SU-DHL-6 (cell line): ENCODE data around the gene SGK1.

ENCODE experiments used
- H2AFZ ChIP-seq: fragments of 200-600 bp; sonication (generic); 2 replicates; pipeline ENCODE4 v1.6.1; 2014; ENCODE audit warnings: low read depth, mild to moderate bottlenecking, moderate library complexity, mixed read lengths, antibody characterized with exemption, low read length; ENCODE audit not compliant: severe bottlenecking
- H3F3A ChIP-seq: fragments of 200-600 bp; shearing (Covaris generic); 2 replicates; pipeline ENCODE4 v1.6.0; 2016; ENCODE audit warnings: antibody characterized with exemption, mild to moderate bottlenecking; ENCODE audit not compliant: insufficient read depth
- H3K27ac ChIP-seq: fragments of 200-600 bp; sonication (generic); 2 replicates; pipeline ENCODE4 v1.5.1; 2016; ENCODE audit warnings: low read depth, mild to moderate bottlenecking, low read length, moderate library complexity, mixed read lengths
- H3K27me3 ChIP-seq: fragments of 200-600 bp; sonication (generic), shearing (Covaris generic); 2 replicates; pipeline ENCODE4 v1.6.0; 2014; ENCODE audit warnings: mild to moderate bottlenecking, low read length
- H3K36me3 ChIP-seq: fragments of 200-600 bp; sonication (generic); 2 replicates; pipeline ENCODE4 v1.6.1; 2014; ENCODE audit warnings: mild to moderate bottlenecking, low read length, mixed read lengths
- H3K4me2 ChIP-seq: fragments of 300-600, 200-600 bp; shearing (Covaris generic), sonication (generic); 2 replicates; pipeline ENCODE4 v1.6.0; 2014; ENCODE audit warnings: low read length, low read depth, mild to moderate bottlenecking; ENCODE audit not compliant: poor library complexity, severe bottlenecking
- H3K4me3 ChIP-seq: fragments of 200-600 bp; sonication (generic); 2 replicates; pipeline ENCODE4 v1.5.1; 2014; ENCODE audit warnings: antibody characterized with exemption, low read length, mild to moderate bottlenecking, mixed read lengths; ENCODE audit not compliant: insufficient read depth, poor library complexity, severe bottlenecking
- H3K79me2 ChIP-seq: fragments of 200-600 bp; sonication (generic); 2 replicates; pipeline ENCODE4 v1.6.1; 2014; ENCODE audit warnings: mild to moderate bottlenecking, low read length, moderate library complexity; ENCODE audit not compliant: insufficient read depth
- H3K9ac ChIP-seq: fragments of 200-600 bp; sonication (generic); 2 replicates; pipeline ENCODE4 v1.7.0; 2014; ENCODE audit warnings: mild to moderate bottlenecking, low read length
- H3K9me2 ChIP-seq: fragments of 200-600 bp; sonication (generic); replicated peaks from 2 replicates; pipeline ENCODE4 v1.6.1; 2014; ENCODE audit warnings: low read length; ENCODE audit not compliant: insufficient read depth
- H3K9me3 ChIP-seq: fragments of 200-600 bp; sonication (generic); 2 replicates; pipeline ENCODE4 v1.6.1; 2014; ENCODE audit warnings: low read length, mixed read lengths; ENCODE audit not compliant: insufficient read depth
- H4K20me1 ChIP-seq: fragments of 200-600 bp; sonication (generic); 2 replicates; pipeline ENCODE4 v1.6.1; 2014; ENCODE audit warnings: low read depth, mild to moderate bottlenecking, antibody characterized with exemption, low read length, moderate library complexity, mixed read lengths
- CTCF ChIP-seq: fragments of 200-600 bp; sonication (generic); IDR thresholded peaks from one replicate; pipeline ENCODE4 v1.5.1; 2017; ENCODE audit warnings: antibody characterized with exemption, mild to moderate bottlenecking, low read length, moderate library complexity; ENCODE audit not compliant: insufficient read depth, poor library complexity, severe bottlenecking
- EZH2phosphoT487 ChIP-seq: fragments of 200-600 bp; sonication (generic), shearing (Covaris generic); conservative IDR thresholded peaks from 2 replicates; pipeline ENCODE4 v1.6.1; 2018; ENCODE audit warnings: mild to moderate bottlenecking, antibody characterized with exemption, low read length, moderate library complexity, mixed read lengths

The SGK1 gene

DNA sequence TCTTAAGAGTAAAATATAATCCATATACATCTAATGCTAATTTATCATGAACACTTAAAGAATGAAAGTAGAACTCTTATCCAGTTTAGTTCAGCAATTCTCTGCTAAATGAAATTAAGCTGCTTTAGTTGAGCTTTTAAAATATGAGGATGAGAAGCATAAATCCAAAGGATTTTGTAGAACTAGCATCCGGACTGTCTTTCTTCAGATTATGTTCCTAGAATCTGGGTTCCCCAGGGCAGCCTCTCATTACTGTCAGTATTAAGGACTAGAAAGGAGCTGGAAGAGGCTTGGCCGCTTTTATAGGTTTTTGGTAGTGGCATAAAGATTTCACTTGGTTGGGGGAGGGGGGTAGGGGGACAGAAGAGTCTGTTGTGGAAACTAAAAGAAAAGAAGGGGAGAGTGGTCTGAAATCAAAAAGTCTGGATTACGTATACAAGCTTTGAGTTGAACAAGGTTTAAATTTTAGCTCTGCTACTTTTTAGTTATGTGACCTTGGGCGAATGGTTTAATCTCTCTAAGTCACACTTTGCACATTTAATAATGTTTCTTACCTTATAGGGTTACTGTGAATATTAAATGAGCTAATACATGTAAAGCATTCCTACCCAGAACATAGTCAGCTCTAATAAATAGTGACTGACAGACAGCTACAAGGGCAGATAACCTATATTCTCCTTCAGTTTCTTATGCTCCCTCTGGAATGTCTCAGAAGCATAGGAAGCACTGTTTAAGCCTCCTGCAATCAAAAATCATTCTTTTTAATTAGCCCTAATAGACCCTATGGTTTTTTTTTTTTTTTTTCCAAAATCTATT, 3.7 kb downstream of the SGK1 start:
- Histone ChIP-seq H3K27me3 (no peaks in the 10 kb centered on the region), H3K9me2 (no peaks in the 10 kb centered on the region), H3K4me2 (no peak overlapping the region), H3K36me3 (no peaks in the 10 kb centered on the region), H3F3A (no peaks in the 10 kb centered on the region), H3K9me3 (no peaks in the 10 kb centered on the region), H3K79me2 (no peaks in the 10 kb centered on the region), H3K27ac (no peak overlapping the region), H3K9ac (no peak overlapping the region), H3K4me3 (no peak overlapping the region), H4K20me1 (no peaks in the 10 kb centered on the region), H2AFZ (no peak overlapping the region)
- TF ChIP-seq CTCF (no peak), EZH2phosphoT487 (no peak)

DNA sequence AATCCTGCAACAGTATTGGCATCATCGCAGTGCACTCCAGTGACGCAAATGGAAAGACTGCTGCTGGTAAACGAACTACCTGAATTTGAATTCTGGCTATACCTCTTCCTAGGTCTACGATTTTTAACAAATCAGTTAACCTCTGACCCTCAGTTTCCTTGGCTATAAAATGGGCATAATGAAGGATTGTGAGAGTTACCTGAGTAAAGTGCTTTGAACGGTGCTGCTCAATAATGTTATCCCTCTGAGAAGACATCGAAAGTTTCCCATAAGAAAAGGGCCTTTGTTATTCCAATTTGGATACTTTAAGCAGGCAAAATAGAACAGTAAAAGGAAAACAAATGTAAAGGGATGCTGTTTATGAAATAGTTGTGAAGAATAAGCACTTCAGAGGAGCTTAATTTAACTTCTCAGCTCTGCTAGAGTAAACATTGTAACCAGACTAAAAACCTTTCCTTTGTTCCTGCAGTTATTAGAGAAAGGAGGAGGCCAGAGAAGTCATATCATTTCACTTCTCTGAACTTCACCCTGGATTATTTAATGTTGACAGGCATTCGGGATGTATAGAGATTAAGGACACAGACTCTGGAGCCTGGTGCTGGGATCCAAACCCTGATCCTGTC, 5.8 kb downstream of the SGK1 start:
- Histone ChIP-seq H3F3A (no peaks in the 10 kb centered on the region), H4K20me1 (no peaks in the 10 kb centered on the region), H3K9ac (no peak overlapping the region), H3K4me2 (no peak overlapping the region), H3K4me3 (no peak overlapping the region), H3K9me3 (no peaks in the 10 kb centered on the region), H2AFZ (no peak overlapping the region), H3K27me3 (no peaks in the 10 kb centered on the region), H3K79me2 (no peaks in the 10 kb centered on the region), H3K9me2 (no peaks in the 10 kb centered on the region), H3K27ac (no peak overlapping the region), H3K36me3 (no peaks in the 10 kb centered on the region)
- TF ChIP-seq CTCF (no peak), EZH2phosphoT487 (no peak)

- Histone ChIP-seq H3K4me3 (no peak overlapping the region), H3F3A (no peaks in the 10 kb centered on the region), H3K36me3 (no peaks in the 10 kb centered on the region), H3K79me2 (no peaks in the 10 kb centered on the region), H3K27me3 (no peaks in the 10 kb centered on the region), H3K9me2 (no peaks in the 10 kb centered on the region), H3K9me3 (no peaks in the 10 kb centered on the region), H4K20me1 (no peaks in the 10 kb centered on the region), H2AFZ (no peak overlapping the region), H3K4me2 (no peak overlapping the region), H3K9ac (no peak overlapping the region), H3K27ac (no peak overlapping the region)
- no peak for TF ChIP-seq EZH2phosphoT487
- TF ChIP-seq CTCF: no peak
Measured at GRCh38 chr6:134310817-134311216, 7.1 kb downstream of the SGK1 start.
